Measurements from ENCODE around the gene IDH3A.

The IDH3A gene

GRCh38 chr15:78204351-78205309 lies 55.5 kb downstream of the IDH3A start:
- DNase-seq, result no peak

DNA sequence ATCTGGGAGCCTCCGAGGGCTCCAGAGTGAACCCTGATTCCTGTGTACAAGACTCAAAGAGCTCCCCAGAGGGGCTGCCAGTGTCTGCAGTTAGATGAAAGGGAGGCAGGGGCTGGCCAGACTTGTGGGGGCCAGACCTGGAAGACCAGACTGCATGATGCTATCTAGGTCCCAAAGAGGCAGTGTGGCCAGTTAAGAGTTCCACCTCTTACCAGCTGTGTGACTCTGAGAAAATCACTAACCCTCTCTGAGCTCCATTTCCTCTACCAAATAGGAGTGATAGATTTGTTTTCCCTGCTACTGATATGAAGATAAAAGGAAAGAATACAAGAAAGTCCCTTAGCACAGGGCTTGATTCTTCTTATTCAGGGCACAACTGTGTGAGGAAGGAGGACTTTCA lies 56.2 kb downstream of the IDH3A start:
- DNase-seq, result no peak

- no peak for DNase-seq
These were observed 56.7 kb downstream of the IDH3A start for GRCh38 chr15:78205856-78206255.

GRCh38 chr15:78206326-78207109 lies 57.4 kb downstream of the IDH3A start:
- DNase-seq, result no peak

GRCh38 chr15:78207110-78207458 lies 57.9 kb downstream of the IDH3A start:
- no peak for DNase-seq

DNA sequence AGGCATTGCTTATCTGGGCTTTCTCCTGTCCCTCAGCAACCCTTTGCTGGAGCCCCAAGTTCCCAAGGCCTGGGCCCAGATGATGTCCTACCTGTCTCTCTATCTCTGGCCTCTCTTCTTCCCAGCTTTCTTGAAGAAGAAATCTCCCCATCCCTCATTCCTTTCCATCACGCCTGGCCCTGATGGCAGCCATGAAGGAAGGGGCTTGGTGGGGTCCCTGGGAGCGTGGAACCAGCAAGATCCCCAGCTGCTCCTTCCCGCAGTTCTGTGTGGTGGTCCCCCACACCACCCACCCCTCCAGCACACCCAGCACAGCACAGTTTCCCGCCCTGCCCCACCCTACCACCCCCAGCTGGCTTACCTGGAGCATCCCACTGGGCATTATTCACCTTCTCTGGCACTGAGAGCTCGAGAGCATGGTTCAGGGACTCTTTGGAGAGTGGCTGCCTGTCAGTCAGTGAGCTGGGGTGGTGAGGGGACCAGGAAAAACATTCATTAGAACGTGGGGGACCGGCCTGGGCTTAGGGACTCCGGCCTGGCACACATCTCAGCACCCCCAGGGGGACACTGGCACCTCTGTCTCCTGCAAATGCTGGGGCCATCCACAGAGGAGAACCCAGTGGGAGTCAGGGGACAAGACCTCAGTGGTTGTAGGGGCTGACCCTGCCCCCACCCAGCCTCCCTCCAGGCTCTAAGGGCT lies 58.6 kb downstream of the IDH3A start:
- DNase-seq, result no peak

- DNase-seq, result no peak
These were observed 59.2 kb downstream of the IDH3A start for GRCh38 chr15:78208341-78208844.

GRCh38 chr15:78208887-78209645 lies 59.9 kb downstream of the IDH3A start:
- DNase-seq, result no peak

DNA sequence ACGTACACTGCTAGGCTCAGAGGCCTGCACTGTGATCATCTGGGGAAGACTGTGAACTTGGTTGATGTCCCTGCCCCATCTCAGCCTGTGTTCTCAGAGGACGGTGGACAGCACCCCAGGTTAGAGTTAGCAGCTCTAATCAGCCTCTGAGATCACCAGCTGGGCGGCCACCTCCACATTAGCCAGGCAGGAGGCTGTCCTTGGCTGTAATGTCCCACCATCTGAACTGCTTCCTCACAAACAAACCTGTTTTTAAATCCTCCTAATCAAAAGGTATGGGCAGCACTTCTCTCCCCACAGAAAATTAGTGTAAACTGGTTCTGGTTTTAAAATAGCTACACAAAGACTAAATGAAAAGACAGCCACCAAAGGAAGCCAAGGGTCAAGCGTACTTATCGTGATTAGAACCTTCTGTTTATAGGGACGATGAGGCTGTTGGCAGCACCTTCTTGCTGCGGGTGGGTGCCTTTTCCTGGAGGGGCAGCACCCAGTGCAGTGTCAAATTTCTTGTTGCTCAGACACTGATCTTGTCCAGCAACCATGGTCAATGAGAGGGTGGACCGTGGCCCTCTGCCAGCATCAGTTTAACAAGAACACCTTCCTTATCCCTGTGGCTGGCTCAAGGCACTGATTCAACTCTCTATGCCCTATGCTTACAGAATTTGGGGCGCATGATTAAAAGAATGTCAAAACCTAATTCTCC lies 60.6 kb downstream of the IDH3A start:
- peak; percentile 14 for DNase-seq

- DNase-seq, result no peak
These were observed 61.2 kb downstream of the IDH3A start for GRCh38 chr15:78210349-78210717.

DNA sequence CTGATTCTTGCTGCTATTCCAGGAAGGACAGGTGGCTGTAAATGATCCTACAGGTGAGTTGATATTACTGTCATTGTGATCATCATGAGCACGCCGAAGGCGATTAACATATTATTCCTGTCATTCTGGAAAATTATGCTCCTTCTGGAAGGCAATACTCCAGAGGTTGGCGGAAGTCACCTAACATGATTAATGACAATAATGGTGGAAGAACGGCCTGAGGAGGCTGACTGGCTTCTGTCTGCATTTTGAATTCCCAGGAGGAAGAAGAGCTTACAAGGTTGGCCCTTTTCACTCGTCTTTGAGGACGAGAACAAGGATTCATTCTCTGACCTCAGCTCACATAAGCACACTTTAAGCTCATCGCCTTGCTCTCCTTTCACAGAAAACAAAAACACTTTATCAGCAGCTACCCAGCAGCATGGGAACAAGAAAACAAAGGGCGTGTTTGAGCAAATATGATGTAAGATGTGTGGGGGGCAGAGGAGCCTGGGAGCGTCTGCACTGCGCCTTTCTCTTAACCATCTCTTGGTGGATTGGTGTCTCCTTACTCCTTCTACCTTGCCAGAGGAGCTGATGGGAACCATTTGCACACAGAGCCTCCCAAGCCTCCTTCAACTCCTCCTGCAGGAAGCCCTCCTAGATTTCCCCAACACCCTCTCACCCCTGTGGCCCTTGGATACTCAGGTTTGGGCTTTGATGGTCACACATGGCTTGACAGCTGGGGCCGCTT lies 62.2 kb downstream of the IDH3A start:
- DNase-seq, result no peak

DNA sequence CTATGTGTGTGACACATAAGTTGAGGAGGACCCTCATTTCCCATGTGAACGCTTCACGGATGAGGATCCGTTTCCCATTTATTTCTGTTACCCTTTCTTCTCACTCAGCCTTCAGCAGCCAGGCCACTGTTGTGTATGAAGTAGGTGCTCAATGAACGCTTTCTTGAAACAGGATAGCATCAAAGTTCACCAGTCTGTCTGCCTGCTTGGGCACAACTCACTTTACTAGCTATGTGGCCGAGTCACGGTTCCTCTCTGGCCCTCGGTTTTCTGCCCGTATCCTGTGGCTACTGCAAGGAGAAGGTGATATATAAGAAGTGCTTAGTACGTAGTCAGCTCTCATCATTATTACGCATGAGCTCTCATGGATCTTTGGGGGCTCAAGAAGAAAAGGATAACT lies 62.8 kb downstream of the IDH3A start:
- DNase-seq, result no peak

DNA sequence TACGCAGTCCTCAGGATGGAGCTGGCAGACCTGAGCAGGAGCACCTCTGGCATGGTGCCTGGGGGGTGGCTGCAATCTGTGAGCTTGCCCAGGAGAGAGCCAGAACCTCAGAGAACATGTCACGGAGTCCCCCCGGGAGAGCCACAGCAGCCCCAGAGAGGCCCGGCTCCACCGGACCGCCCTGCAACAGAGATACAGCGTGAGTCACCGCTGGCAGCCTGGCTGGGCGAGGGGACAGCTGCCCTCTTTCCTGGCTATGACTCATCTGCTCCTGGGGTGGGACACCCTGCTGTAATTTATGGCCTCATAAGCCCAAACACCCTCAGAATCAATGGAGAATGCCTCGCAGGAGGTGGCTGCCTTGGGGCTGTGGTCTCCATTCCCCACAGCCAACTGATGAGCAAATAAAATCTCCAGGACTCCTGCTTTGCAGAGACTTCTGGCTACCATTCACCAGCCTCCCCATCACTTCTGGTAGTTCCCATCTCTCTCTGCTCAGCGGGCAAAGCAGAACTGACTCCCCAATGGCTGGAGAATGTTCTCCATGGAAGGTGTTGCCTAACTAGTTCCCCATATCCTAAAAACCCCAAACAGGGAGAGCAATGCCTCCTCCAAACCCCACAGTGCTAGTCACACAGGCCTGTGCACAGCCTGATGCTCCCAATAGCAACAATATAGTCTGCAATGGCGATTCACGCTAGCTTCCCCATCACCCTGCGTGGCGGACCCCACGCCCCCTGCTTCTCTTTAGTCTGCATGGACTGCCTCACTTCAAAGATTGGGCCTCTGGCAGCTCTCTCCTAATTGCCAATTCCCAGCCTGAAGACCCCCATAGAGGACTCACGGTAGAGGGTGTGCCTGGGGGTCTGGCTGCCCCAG lies 63.6 kb downstream of the IDH3A start:
- no peak for DNase-seq

DNA sequence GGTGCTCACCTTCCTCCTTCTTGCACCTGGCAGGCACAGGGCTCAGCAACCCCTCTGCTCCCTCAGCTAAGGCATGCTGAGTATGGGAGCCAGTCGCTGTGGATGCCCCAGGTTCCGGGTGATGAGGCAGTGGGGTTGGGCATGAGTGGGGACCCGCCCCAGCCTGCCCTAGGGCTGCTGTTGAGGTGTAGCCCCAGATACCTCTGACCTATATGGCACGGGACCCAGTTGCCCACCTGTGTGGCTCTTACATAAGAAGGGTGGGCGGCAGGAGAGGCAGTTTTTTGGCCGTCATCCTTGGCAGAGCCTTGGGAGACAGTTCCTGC lies 64.2 kb downstream of the IDH3A start:
- DNase-seq, result no peak

GRCh38 chr15:78213956-78214355 lies 64.8 kb downstream of the IDH3A start:
- DNase-seq, result no peak

DNA sequence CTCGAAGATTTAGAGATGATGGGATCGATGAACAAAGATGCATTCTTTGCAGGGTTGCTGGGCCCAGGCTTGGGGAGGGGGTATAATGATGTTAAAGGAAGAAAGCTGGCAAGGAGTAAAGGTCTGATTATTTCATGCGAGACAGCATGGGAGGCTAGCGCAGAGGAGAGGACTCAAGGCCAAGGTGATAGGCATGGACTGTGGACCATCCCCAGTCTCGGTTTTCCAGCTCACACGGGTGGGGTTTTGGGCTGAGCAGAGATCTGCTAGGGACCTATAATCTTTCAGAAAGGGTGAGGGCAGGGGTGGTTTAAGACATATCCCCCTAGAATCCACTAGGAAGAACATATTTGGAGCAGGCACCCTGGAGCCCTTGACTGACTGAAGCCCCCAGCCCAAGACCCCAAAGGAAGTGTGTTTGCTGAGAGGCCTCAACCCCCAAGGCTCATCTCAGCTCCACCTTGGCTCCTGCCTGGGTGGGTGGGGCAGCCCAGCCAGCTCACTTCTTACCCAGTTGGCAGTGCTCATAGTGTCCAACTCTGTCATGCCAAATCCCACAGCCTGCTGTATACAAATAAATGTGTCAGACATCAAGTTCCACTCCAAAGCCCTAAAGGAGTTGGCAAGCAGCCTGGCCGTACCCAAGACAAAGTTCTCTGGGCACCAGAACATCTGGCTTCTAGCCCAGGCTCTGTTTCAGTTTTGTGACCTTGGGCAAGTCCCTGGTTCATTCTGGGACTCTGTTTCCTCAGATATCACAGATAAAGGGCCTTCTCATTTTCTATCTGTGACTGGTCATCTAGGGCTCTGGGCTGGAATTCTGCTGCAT lies 67.3 kb downstream of the IDH3A start:
- DNase-seq, result no peak

DNA sequence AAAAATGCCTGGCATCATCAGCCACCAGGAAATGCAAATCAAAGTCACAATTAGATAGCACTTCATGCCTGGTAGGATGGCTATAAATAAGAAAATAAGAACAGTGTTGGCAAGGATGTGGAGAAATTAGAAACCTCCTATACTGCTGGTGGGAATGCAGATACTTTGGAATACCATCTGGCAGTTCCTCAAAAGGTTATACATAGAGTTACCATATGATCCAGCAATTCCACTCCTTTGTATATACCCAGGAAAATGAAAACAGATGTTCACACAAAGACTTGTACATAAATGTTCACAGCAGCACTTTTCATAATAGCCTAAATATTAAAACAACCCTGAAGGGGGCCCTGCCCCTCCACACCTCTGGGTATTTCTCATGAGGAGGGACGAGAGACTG lies 71.6 kb downstream of the IDH3A start:
- DNase-seq, result no peak

Data from NCI-H1092 treated with DMSO at 0.1 percent for 48 hours (cell line).